SH-SY5Y (cell line): ENCODE results near the gene ITPR3.

Experiments used
- GATA2 ChIP-seq: IDR thresholded peaks from 2 replicates; pipeline ENCODE4 v1.6.1; 2011; ENCODE audit warnings: mild to moderate bottlenecking, low read depth, low read length
- GATA3 ChIP-seq: IDR thresholded peaks from 2 replicates; pipeline ENCODE4 v1.6.1; 2011; ENCODE audit warnings: low read depth, mild to moderate bottlenecking, low read length, moderate library complexity

GRCh38 chr6:33708516-33709204 is 87.5 kb downstream of the ITPR3 start:
- no peak for TF ChIP-seq GATA3
- TF ChIP-seq GATA2: no peak
